SK-N-MC (cell line): ENCODE measurements around the gene CXCR2.

Experiments
- EZH2 ChIP-seq: fragments of 200-600 bp; sonication (generic); IDR thresholded peaks from one replicate; pipeline ENCODE4 v1.6.1; 2017; ENCODE audit warnings: antibody characterized with exemption
- POLR2AphosphoS5 ChIP-seq: IDR thresholded peaks from 2 replicates; pipeline ENCODE4 v1.6.1; 2012; ENCODE audit warnings: mild to moderate bottlenecking, low read depth, low read length, borderline replicate concordance

- TF ChIP-seq POLR2AphosphoS5 (no peak), EZH2 (no peak)
Observed at GRCh38 chr2:218077464-218078216, 48.2 kb upstream of the CXCR2 start.
